Hematopoietic multipotent progenitor cell treated with erythropoietin and hydrocortisone succinate and interleukin-3 and kit ligand, for 4 days (in vitro differentiated cells): ENCODE measurements around the gene RNF213.

Experiments used
- DNase-seq: peaks from one replicate; pipeline ENCODE4 v3.0.0-alpha.2; 2015

RNF213 gene

GRCh38 chr17:80424878-80425765 lies 164.5 kb downstream of the RNF213 start:
- DNase-seq = no peak

GRCh38 chr17:80425835-80426426 lies 165.3 kb downstream of the RNF213 start:
- DNase-seq = no peak

DNA sequence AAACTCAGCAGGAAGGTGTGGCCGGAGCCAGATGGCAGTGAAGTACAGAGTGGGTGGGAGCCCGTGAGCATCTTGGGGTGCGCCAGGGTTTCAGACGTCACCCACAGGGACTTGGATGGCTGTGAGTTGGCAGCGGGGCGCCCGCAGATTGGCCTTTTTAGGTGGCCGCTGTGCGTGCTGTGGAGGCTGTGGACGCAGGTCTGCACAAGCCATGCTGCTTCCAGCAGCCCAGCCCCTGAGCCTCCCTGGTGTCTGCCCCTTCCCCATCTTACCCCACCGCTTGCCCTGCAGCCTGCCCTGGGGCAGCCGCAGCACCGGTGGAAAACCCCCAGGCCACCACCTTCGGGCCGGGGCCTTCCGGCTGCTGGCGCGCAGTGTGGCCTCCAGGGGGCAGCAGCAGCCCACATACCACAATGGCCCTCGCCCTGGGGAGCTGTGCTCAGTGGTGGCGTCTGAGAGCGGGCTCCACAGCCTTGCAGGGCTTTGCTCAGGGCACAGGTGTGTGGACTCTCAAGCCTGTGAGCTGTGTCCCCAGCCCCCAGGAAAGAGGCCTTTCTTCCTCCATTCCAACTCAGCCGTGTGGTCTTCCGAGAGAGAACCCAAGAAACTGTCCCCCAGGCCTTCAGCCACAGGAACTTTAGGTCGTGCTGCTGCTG lies 166.1 kb downstream of the RNF213 start:
- peak; percentile 84 for DNase-seq

DNA sequence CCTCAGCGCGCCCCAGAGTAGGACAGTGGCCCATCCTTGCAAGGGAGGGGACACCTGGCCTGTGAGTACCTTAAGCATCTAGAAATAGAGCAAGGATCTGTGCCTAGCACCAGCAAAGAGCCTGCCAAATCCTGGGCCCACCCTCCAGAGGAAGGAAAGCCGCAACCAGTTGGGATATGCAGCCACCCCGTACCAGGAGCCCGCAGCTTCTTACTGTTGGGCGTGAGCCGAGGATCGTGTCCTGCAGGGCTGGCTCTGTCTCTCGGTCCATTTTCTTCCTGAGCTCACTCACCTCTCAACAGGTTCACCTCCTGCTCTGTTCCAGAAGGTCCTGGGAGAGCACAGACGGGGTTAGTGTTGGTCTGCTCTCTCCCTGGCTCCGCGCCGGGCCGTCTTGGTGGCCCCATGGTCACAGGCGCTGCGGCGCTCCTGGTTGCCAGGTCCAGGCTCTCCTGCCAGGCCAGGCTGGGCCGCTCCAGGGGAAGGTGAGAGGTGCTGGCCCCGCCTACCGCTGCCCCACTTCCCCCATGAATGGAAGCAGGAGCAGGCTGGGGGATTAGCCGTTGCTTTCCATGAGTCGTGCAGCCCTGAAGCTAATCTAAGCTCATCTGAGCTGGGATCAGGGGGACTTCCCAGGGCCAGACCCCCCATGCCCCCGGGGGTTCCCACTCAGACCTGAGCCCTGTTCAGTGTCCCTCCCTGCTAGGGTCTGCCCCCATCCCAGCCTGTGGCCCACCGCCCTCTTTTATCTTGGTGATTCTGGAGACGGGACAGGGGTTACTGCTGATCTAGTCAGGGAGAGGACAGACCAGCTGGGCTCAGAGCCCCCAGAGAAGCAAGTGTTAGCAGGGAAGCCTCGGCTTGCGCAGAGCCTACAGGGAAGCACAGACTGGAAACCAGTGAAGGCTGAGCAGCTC lies 167.0 kb downstream of the RNF213 start:
- no peak for DNase-seq

- no peak for DNase-seq
Measured at GRCh38 chr17:80428363-80428762, 167.7 kb downstream of the RNF213 start.

DNA sequence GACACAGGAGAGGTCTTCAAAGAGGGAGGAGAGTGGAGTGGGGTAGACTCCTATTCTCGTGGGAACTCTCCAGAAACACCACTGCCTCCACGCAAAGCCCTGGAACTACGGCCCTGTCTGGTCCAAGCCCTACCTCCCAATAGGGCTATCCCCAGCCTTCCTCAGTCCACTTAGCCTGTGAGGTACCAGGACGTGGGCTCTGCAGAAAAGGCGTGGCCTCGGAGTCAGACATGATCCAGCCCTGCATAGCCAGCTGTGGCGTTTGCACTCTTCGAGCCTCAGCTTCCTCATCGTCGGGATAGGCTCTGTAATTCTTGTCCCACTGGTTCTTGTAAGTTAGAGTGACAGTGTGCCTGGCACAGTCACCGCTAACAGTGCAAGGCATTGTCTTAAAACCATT lies 168.1 kb downstream of the RNF213 start:
- no peak for DNase-seq

DNA sequence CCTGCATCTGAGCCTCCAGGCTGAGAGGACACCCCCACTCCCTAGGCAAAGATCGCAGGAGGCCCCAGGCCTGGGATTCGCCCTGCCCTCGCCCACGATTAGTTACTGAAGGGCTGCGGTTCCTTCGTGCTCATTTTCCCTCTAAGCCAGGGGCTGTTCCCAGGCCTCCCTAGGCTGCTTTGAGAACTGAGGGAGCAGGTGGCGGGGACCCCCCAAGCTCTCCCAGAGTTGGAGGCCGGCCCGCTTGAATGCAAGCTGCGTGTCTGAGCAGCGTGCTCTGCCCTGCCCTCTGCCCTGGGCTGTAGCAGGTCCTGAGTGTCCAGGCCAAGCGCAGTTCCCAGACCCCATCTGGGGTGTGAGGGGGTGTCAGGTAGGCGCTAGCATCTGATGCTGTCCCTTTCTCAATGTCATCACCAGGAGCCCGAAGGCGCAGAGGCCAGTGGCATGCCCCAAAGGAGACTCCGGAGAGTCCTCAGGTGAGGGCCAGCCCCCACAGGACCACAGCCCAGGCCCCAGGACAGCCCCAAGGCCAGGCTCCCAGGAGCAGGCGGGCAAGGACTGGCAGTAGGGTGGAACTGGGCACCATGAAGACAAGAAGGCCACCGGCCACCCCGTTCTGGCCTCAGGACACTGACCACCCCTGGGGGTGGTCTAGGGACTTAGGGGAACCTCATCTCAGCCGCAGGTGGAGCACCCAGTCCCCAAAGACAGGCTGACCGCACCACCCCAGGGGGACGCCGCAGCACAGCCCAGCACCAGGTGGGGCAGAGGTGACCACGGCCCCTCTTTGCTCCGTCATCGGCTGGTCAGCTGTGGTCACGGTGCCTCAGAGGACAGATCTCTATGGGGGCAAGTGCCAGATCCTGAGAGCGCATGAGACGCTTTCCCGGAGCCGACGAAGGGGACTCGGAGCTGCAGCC lies 169.0 kb downstream of the RNF213 start:
- no peak for DNase-seq

DNA sequence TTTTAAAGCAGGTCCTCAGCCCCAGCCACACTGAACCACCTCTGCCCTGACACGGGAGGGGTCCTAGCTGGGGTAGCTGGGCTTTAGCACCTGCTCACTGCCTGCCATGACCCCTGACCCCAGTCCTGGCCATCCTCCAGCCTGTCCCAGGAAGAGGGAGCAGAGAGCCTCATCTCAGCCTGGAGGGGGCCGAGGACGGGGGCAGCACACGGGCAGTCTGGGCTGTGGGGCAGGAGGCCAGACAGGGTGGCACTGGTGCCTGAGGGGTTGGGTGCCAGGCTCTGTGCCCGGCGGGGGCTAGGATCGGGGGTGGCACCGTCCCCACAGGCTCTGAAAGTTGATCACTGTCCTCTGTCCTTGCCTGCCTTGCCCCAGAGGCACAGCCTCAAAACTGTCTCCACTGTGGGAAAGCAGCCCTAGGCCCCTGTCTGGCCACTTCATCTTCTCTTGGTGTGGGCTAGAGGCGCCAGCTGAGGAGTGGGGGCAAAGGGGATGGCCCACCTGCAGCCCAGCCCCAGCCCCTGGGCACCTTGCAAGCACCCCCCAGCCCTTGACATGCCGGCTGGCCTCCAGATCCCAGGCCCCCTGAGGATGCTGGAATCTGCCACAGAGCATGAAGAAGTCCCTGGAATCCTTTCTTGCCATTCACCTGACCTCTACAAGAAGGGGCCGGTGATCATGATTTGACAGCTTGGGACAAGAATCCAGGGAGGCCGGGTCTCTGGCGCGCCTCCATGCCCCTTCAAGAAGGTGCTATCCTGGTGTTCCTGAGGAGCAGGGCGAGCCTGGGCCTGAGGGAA lies 170.0 kb downstream of the RNF213 start:
- no peak for DNase-seq

GRCh38 chr17:80431246-80432195 lies 170.9 kb downstream of the RNF213 start:
- DNase-seq = no peak

GRCh38 chr17:80432350-80432955 lies 171.8 kb downstream of the RNF213 start:
- no peak for DNase-seq

GRCh38 chr17:80432961-80433550 lies 172.4 kb downstream of the RNF213 start:
- DNase-seq = no peak

DNA sequence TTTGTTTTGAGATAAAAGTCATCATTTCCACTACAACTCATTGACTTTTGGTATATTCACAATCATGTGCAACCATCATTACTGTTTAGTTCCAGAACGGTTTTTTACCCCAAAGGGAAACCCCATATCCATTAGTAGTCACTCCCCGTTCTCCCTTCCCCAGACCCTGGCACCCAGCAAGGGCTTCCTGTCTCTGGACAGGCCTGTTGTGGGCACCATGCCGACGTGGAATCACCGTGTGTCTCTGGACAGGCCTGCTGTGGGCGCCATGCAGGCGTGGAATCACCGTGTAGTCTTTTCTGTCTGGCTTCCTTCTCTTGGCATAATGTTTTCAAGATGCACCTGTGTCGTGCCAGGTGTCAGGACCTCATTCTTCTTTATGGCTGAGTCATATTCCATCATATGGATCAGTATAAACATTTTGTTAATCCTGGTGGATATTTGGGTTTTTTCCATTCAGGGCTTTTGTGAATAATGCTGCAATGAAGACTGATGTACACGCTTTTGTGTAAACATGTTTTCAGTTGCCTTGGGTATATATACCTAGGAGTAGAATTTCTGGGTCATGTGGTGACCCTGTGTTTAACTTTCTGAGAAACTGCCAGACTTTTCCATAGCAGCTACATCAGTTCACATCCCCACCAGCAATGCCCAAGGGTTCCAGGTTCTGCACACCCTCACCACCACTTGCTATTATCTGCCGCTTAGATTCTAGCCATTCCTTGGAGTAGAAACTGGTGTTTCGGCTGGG lies 173.4 kb downstream of the RNF213 start:
- DNase-seq = no peak

GRCh38 chr17:80437532-80437931 lies 176.9 kb downstream of the RNF213 start:
- DNase-seq = no peak

DNA sequence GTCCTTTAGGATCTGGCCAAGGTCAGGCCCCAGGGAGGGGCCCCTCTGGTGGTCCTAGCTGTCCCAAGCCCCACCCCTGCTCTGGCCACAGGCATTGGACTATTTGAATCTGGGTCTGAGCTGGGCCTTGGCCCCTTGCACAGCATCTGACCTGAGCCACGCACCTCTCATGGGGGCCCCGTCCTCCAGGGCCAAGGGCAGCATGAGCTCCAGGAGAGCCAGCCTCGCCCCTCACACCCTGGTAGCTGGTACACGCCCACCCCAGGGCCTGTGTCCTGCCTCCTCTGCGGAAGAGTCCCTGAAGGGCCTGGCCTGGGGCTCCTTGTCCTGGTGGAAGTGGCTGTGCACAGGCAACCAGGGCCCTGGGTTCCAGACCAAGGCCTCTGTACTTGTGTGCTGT lies 178.2 kb downstream of the RNF213 start:
- DNase-seq = no peak

DNA sequence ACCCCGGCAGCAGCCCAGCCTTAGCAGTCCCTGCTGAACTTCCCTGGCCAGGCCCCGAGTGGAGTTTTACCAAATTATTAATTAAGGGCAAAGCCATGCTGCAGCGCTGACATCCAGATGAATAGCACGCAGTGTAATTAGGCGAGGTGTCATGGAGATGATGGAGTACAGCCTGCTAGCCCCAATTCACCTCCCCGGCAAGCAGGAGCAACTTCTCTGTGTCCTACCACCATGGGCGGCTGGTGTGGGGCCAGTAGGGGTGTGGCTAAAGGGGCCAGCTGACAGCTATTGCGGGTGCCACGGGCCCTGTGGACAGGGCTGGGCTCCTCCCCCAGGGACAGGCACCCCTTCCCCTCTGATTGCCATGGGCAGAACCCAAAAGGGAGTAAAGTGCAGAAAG lies 178.8 kb downstream of the RNF213 start:
- no peak for DNase-seq

DNA sequence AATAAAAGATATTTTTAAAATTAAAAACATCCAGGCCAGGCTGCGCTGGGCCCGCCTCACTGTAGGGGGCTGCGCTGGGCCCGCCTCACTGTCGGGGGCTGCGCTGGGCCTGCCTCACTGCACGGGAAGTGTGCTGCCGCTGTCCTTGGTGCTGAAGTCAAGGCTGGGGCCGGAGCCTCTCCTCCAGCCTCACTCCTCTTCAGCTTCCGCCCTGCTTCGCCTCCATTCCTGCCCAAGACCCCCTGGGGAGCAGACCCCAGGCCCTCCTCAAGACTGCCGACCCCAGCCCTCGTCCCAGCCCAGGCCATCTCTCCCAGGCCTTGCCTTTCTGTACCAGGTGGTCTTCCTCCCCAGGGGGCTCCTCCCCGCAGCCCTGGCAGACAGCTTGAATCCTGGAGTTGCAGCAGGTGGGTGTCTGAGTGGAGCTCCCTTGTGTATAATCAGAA lies 180.5 kb downstream of the RNF213 start:
- DNase-seq = peak; percentile 75

DNA sequence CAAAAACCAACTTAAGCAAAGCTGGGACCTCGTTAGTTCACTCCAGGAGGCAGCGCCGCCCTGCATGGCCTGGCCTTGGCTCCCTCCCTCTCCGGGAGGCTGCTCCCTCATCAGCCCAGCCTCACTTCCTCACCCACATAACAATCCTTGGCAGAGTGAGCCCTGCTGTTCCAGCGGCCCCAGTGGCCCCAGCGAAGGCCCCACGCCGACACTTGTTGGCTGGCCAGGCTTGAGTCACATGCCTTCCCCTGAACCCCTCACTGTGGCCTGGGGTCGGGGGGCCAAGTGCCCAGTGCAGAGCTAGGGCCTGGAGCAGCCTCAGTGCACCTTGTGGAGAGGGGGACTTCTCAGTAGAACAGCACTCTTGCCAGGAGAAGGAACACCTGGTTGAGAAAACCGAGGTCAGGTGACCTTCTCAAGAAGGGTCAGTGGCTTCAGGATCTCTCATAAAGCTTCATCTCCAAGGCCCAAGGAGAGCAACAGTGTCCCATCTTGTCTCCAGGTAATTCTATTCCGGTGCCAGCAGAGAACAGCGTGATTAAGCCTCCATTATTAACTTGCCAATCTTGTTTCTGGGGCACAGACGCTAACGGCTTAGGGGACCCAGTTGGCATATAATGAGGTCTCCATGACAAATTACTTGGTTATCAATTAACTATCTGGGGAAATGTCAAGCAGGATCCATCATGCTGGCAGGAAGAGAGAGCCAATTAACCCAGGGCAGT lies 181.1 kb downstream of the RNF213 start:
- DNase-seq = no peak
